Muscle layer of duodenum (tissue), 2 donors: Measurements from ENCODE around the gene PDF.

Source experiments
- H3K27ac ChIP-seq: one replicate; pipeline ENCODE4 v1.7.0; 2013; ENCODE audit warnings: mild to moderate bottlenecking, low read length
- H3K27me3 ChIP-seq: one replicate; pipeline ENCODE4 v1.7.0; 2013; ENCODE audit warnings: low read depth, mild to moderate bottlenecking, control low read depth, low read length
- H3K36me3 ChIP-seq, 2 donors: one replicate each; pipeline ENCODE4 v1.7.0; 2013; ENCODE audit warnings: low read length in 2 of 2, control low read depth in 1 of 2, mild to moderate bottlenecking in 1 of 2; ENCODE audit not compliant: insufficient read depth in 2 of 2, control insufficient read depth in 1 of 2
- H3K4me1 ChIP-seq, 2 donors: one replicate each; pipeline ENCODE4 v1.7.0; 2013; ENCODE audit warnings: low read length in 2 of 2, mild to moderate bottlenecking in 2 of 2, control low read depth in 1 of 2, moderate library complexity in 1 of 2; ENCODE audit not compliant: insufficient read depth in 2 of 2, control insufficient read depth in 1 of 2
- H3K4me3 ChIP-seq, 2 donors: one replicate each; pipeline ENCODE4 v1.7.0; 2013; ENCODE audit warnings: low read length in 2 of 2, low read depth in 1 of 2, mild to moderate bottlenecking in 1 of 2
- H3K9me3 ChIP-seq, 2 donors: one replicate each; pipeline ENCODE4 v1.7.0; 2013; ENCODE audit warnings: low read length in 2 of 2, control low read depth in 1 of 2, mild to moderate bottlenecking in 1 of 2; ENCODE audit not compliant: control insufficient read depth in 1 of 2
- donor health status: healthy.

The PDF gene

GRCh38 chr16:69338557-69339288 is 8.3 kb upstream of the PDF start:
- H3K9me3 ChIP-seq = no peaks in the 10 kb centered on the region
- peaks cover 27 to 32% of the 10 kb centered on the region in 2 donors for H3K36me3 ChIP-seq
- H3K27me3 ChIP-seq = no peaks in the 10 kb centered on the region
- peak overlapping the region; percentile 80 for H3K27ac ChIP-seq
- peak overlapping the region; percentile 94 to 95 for H3K4me3 ChIP-seq
- peaks cover 4 to 22% of the 10 kb centered on the region in 2 donors for H3K4me1 ChIP-seq

- no peak overlapping the region for H3K4me3 ChIP-seq
- H3K9me3 ChIP-seq = no peaks in the 10 kb centered on the region
- H3K27me3 ChIP-seq = no peaks in the 10 kb centered on the region
- H3K36me3 ChIP-seq = peaks cover 34 to 40% of the 10 kb centered on the region in 2 donors
- H3K27ac ChIP-seq = no peak overlapping the region
- peaks cover 4 to 13% of the 10 kb centered on the region in 2 donors for H3K4me1 ChIP-seq
These were observed 4.3 kb upstream of the PDF start for GRCh38 chr16:69334696-69335095.

- H3K36me3 ChIP-seq = peaks cover 33 to 41% of the 10 kb centered on the region in 2 donors
- H3K9me3 ChIP-seq = no peaks in the 10 kb centered on the region
- no peaks in the 10 kb centered on the region for H3K27me3 ChIP-seq
- H3K4me3 ChIP-seq = peak overlapping the region; percentile 66 to 96
- no peak overlapping the region for H3K27ac ChIP-seq
- peaks cover 15 to 31% of the 10 kb centered on the region in 2 donors for H3K4me1 ChIP-seq
These were observed 761 bp downstream of the PDF start for GRCh38 chr16:69329369-69330285.

GRCh38 chr16:69328854-69329316 is 1.5 kb downstream of the PDF start:
- no peaks in the 10 kb centered on the region for H3K9me3 ChIP-seq
- H3K27ac ChIP-seq = no peak overlapping the region
- peaks cover 15 to 38% of the 10 kb centered on the region in 2 donors for H3K4me1 ChIP-seq
- H3K4me3 ChIP-seq = peak overlapping the region; percentile 66 to 96
- H3K36me3 ChIP-seq = peaks cover 26 to 40% of the 10 kb centered on the region in 2 donors
- H3K27me3 ChIP-seq = no peaks in the 10 kb centered on the region

GRCh38 chr16:69327585-69328310 is 2.6 kb downstream of the PDF start:
- no peak overlapping the region for H3K4me3 ChIP-seq
- H3K27me3 ChIP-seq = no peaks in the 10 kb centered on the region
- H3K4me1 ChIP-seq = peaks cover 15 to 39% of the 10 kb centered on the region in 2 donors
- H3K9me3 ChIP-seq = no peaks in the 10 kb centered on the region
- H3K27ac ChIP-seq = no peak overlapping the region
- peaks cover 21 to 40% of the 10 kb centered on the region in 2 donors for H3K36me3 ChIP-seq

GRCh38 chr16:69326172-69326873 is 4.1 kb downstream of the PDF start:
- Histone ChIP-seq H3K27me3 (no peaks in the 10 kb centered on the region), H3K36me3 (peaks cover 33 to 52% of the 10 kb centered on the region in 2 donors), H3K4me1 (peaks cover 15 to 39% of the 10 kb centered on the region in 2 donors), H3K27ac (no peak overlapping the region), H3K9me3 (no peaks in the 10 kb centered on the region), H3K4me3 (no peak overlapping the region)

- Histone ChIP-seq H3K27ac (no peak overlapping the region), H3K9me3 (no peaks in the 10 kb centered on the region), H3K27me3 (no peaks in the 10 kb centered on the region), H3K4me3 (no peak overlapping the region), H3K36me3 (peaks cover 36 to 58% of the 10 kb centered on the region in 2 donors), H3K4me1 (peaks cover 15 to 39% of the 10 kb centered on the region in 2 donors)
These were observed 4.6 kb downstream of the PDF start for GRCh38 chr16:69325784-69326171.

GRCh38 chr16:69324585-69325253 is 5.7 kb downstream of the PDF start:
- Histone ChIP-seq H3K36me3 (peaks cover 46 to 68% of the 10 kb centered on the region in 2 donors), H3K27ac (no peak overlapping the region), H3K4me3 (no peak overlapping the region), H3K27me3 (no peaks in the 10 kb centered on the region), H3K4me1 (peaks cover 15 to 38% of the 10 kb centered on the region in 2 donors), H3K9me3 (no peaks in the 10 kb centered on the region)

GRCh38 chr16:69324013-69324531 is 6.3 kb downstream of the PDF start:
- H3K27ac ChIP-seq = no peak overlapping the region
- H3K27me3 ChIP-seq = no peaks in the 10 kb centered on the region
- H3K36me3 ChIP-seq = peaks cover 52 to 75% of the 10 kb centered on the region in 2 donors
- H3K4me1 ChIP-seq = peaks cover 10 to 31% of the 10 kb centered on the region in 2 donors
- H3K9me3 ChIP-seq = no peaks in the 10 kb centered on the region
- H3K4me3 ChIP-seq = no peak overlapping the region

GRCh38 chr16:69323415-69323814 is 7.0 kb downstream of the PDF start:
- Histone ChIP-seq H3K36me3 (peaks cover 54 to 81% of the 10 kb centered on the region in 2 donors), H3K4me3 (no peak overlapping the region), H3K27ac (no peak overlapping the region), H3K9me3 (no peaks in the 10 kb centered on the region), H3K27me3 (no peaks in the 10 kb centered on the region), H3K4me1 (peaks cover 3 to 25% of the 10 kb centered on the region in 2 donors)
